GM08714 (cell line): ENCODE results near the gene ALDH7A1.

Experiments used
- H3K4me3 ChIP-seq: fragments of 200-500 bp; sonication (Bioruptor generic); 2 replicates; pipeline ENCODE4 v1.5.1; 2014; ENCODE audit warnings: mild to moderate bottlenecking, low read length, inconsistent platforms
- ZNF274 ChIP-seq: IDR thresholded peaks from 2 replicates; pipeline ENCODE4 v1.6.1; 2012; ENCODE audit warnings: mild to moderate bottlenecking, low read depth, low read length

Gene ALDH7A1

GRCh38 chr5:126514131-126514557, 80.9 kb downstream of the ALDH7A1 start:
- H3K4me3 ChIP-seq, result no peak overlapping the region
- no peak for TF ChIP-seq ZNF274

- H3K4me3 ChIP-seq, result no peak overlapping the region
- no peak for TF ChIP-seq ZNF274
Measured at GRCh38 chr5:126513703-126514102, 81.3 kb downstream of the ALDH7A1 start.

GRCh38 chr5:126513302-126513701, 81.7 kb downstream of the ALDH7A1 start:
- TF ChIP-seq ZNF274, result no peak
- H3K4me3 ChIP-seq, result no peak overlapping the region

GRCh38 chr5:126512451-126512850, 82.6 kb downstream of the ALDH7A1 start:
- H3K4me3 ChIP-seq, result no peak overlapping the region
- TF ChIP-seq ZNF274, result no peak

GRCh38 chr5:126511961-126512360, 83.1 kb downstream of the ALDH7A1 start:
- TF ChIP-seq ZNF274, result no peak

GRCh38 chr5:126509339-126509738, 85.7 kb downstream of the ALDH7A1 start:
- no peak for TF ChIP-seq ZNF274
- H3K4me3 ChIP-seq, result no peak overlapping the region

More at GRCh38 chr5:126511961-126512360, 83.1 kb downstream of the ALDH7A1 start:
- H3K4me3 ChIP-seq, result no peak overlapping the region

GRCh38 chr5:126508962-126509279, 86.1 kb downstream of the ALDH7A1 start:
- H3K4me3 ChIP-seq, result no peak overlapping the region
- TF ChIP-seq ZNF274, result no peak

GRCh38 chr5:126508251-126508961, 86.6 kb downstream of the ALDH7A1 start:
- TF ChIP-seq ZNF274, result no peak
- H3K4me3 ChIP-seq, result no peak overlapping the region

GRCh38 chr5:126506079-126506478, 88.9 kb downstream of the ALDH7A1 start:
- H3K4me3 ChIP-seq, result no peak overlapping the region
- no peak for TF ChIP-seq ZNF274

GRCh38 chr5:126503602-126504104, 91.4 kb downstream of the ALDH7A1 start:
- H3K4me3 ChIP-seq, result no peak overlapping the region
- no peak for TF ChIP-seq ZNF274

- no peak for TF ChIP-seq ZNF274
- no peak overlapping the region for H3K4me3 ChIP-seq
Measured at GRCh38 chr5:126501448-126501847, 93.6 kb downstream of the ALDH7A1 start.

- no peak overlapping the region for H3K4me3 ChIP-seq
Measured at GRCh38 chr5:126499853-126500342, 95.1 kb downstream of the ALDH7A1 start.

GRCh38 chr5:126499278-126499677, 95.7 kb downstream of the ALDH7A1 start:
- no peak for TF ChIP-seq ZNF274

More at GRCh38 chr5:126499853-126500342, 95.1 kb downstream of the ALDH7A1 start:
- no peak for TF ChIP-seq ZNF274

GRCh38 chr5:126497506-126497905, 97.5 kb downstream of the ALDH7A1 start:
- no peak for TF ChIP-seq ZNF274
- H3K4me3 ChIP-seq, result no peak overlapping the region

More at GRCh38 chr5:126499278-126499677, 95.7 kb downstream of the ALDH7A1 start:
- H3K4me3 ChIP-seq, result no peak overlapping the region

- TF ChIP-seq ZNF274, result no peak
- H3K4me3 ChIP-seq, result no peak overlapping the region
Measured at GRCh38 chr5:126494393-126494792, 100.6 kb downstream of the ALDH7A1 start.

GRCh38 chr5:126492939-126493338, 102.1 kb downstream of the ALDH7A1 start:
- no peak for TF ChIP-seq ZNF274
- no peak overlapping the region for H3K4me3 ChIP-seq
